Trophoblast cell (in vitro differentiated cells and primary cell): Measurements from ENCODE around the gene HTR3B.
"Not testable (repeated sequence)": the region's sequence is repeated elsewhere in the genome, so short reads cannot be mapped to it uniquely, and the experiment has no call there.

Source experiments
- DNase-seq, 2 donors: peaks; one replicate each; pipeline ENCODE4 v3.0.0-alpha.2; 2016
- H2AFZ ChIP-seq: 2 replicates; pipeline ENCODE4 v1.6.1; 2013; ENCODE audit warnings: low read length, moderate library complexity, mild to moderate bottlenecking; ENCODE audit not compliant: insufficient read depth, poor library complexity
- H2AK5ac ChIP-seq: 2 replicates; pipeline ENCODE4 v1.6.1; 2013; ENCODE audit warnings: mild to moderate bottlenecking, low read length
- H2BK120ac ChIP-seq: 2 replicates; pipeline ENCODE4 v1.6.1; 2013; ENCODE audit warnings: low read length, mild to moderate bottlenecking, moderate library complexity; ENCODE audit not compliant: insufficient read depth, poor library complexity
- H2BK12ac ChIP-seq: 2 replicates; pipeline ENCODE4 v1.6.1; 2013; ENCODE audit warnings: mild to moderate bottlenecking, low read length, moderate library complexity
- H2BK5ac ChIP-seq: 2 replicates; pipeline ENCODE4 v1.6.1; 2013; ENCODE audit warnings: low read length, low read depth, moderate library complexity, mild to moderate bottlenecking; ENCODE audit not compliant: poor library complexity
- H3K14ac ChIP-seq: 2 replicates; pipeline ENCODE4 v1.6.1; 2013; ENCODE audit warnings: mild to moderate bottlenecking, low read length
- H3K18ac ChIP-seq: 2 replicates; pipeline ENCODE4 v1.6.1; 2013; ENCODE audit warnings: mild to moderate bottlenecking, low read length
- H3K23ac ChIP-seq: 2 replicates; pipeline ENCODE4 v1.6.1; 2013; ENCODE audit warnings: low read length
- H3K27ac ChIP-seq: 2 replicates; pipeline ENCODE4 v1.5.1; 2013; ENCODE audit warnings: low read depth, mild to moderate bottlenecking, inconsistent platforms, low read length, moderate library complexity
- H3K27me3 ChIP-seq: 2 replicates; pipeline ENCODE4 v1.6.1; 2013; ENCODE audit warnings: inconsistent platforms, mild to moderate bottlenecking, low read length, moderate library complexity; ENCODE audit not compliant: insufficient read depth
- H3K36me3 ChIP-seq, 2 experiments: 1 replicate in 1 of 2; 2 replicates in 1 of 2; pipeline ENCODE4 v1.6.1; 2013; ENCODE audit warnings: low read length in 2 of 2, mild to moderate bottlenecking in 2 of 2, moderate library complexity in 1 of 2; ENCODE audit not compliant: insufficient read depth in 2 of 2, control insufficient read depth in 1 of 2
- H3K4ac ChIP-seq: 2 replicates; pipeline ENCODE4 v1.6.1; 2013; ENCODE audit warnings: low read depth, mild to moderate bottlenecking, low read length, moderate library complexity
- H3K4me1 ChIP-seq, 2 experiments: 1 replicate in 1 of 2; 2 replicates in 1 of 2; pipeline ENCODE4 v1.6.1; 2013; ENCODE audit warnings: low read length in 2 of 2, mild to moderate bottlenecking in 2 of 2, moderate library complexity in 1 of 2; ENCODE audit not compliant: insufficient read depth in 2 of 2, control insufficient read depth in 1 of 2
- H3K4me2 ChIP-seq: 2 replicates; pipeline ENCODE4 v1.6.1; 2013; ENCODE audit warnings: inconsistent platforms, mild to moderate bottlenecking, low read length, moderate library complexity
- H3K4me3 ChIP-seq: 2 replicates; pipeline ENCODE4 v1.5.1; 2013; ENCODE audit warnings: mild to moderate bottlenecking, low read depth, low read length, inconsistent platforms
- H3K79me1 ChIP-seq: one replicate; pipeline ENCODE4 v1.6.1; 2013; ENCODE audit warnings: low read length
- H3K79me2 ChIP-seq: 2 replicates; pipeline ENCODE4 v1.6.1; 2013; ENCODE audit warnings: low read length, mild to moderate bottlenecking; ENCODE audit not compliant: control insufficient read depth, insufficient read depth, poor library complexity
- H3K9ac ChIP-seq: 2 replicates; pipeline ENCODE4 v1.6.1; 2013; ENCODE audit warnings: mild to moderate bottlenecking, low read length
- H3K9me3 ChIP-seq: 2 replicates; pipeline ENCODE4 v1.6.1; 2013; ENCODE audit warnings: low read depth, mild to moderate bottlenecking, control low read depth, inconsistent platforms, low read length; ENCODE audit not compliant: insufficient read depth
- H4K12ac ChIP-seq: 2 replicates; pipeline ENCODE4 v1.6.1; 2013; ENCODE audit warnings: low read depth, mild to moderate bottlenecking, low read length, moderate library complexity
- H4K8ac ChIP-seq: 2 replicates; pipeline ENCODE4 v1.6.1; 2013; ENCODE audit warnings: low read depth, mild to moderate bottlenecking, low read length, moderate library complexity
- H4K91ac ChIP-seq: one replicate; pipeline ENCODE4 v1.6.1; 2013; ENCODE audit warnings: low read depth, mild to moderate bottlenecking, low read length, moderate library complexity
- WGBS: extraction: QIAGEN DNeasy Blood & Tissue Kit; methylation state at CpG from one replicate; pipeline ENCODE4 v1.1.7; 2013; ENCODE audit warnings: missing lambda C conversion rate; ENCODE audit not compliant: insufficient read length, insufficient coverage; ENCODE audit errors: extremely low coverage; 5-methylcytosine and 5-hydroxymethylcytosine counted together

The HTR3B gene

DNA sequence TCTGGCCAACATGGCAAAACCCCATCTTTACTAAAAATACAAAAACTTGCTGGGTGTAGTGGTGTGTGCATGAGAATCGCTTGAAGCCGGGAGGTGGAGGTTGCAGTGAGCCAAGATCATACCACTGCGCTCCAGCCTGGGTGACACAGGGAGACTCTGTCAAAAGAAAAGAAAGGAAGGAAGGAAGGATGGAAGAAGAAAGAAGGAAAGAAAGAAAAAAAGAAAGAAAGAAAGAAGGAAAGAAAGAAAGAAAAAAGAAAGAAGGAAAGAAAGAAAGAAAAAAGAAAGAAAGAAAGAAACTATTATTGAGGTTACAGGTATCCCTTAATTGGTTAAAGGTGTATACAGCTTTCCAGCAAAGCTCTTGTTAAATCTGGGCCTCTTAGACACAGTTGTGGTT is 29.6 kb downstream of the HTR3B start:
- not testable (repeated sequence) for H2BK5ac ChIP-seq, H3K36me3 ChIP-seq, H3K4me1 ChIP-seq, H3K9ac ChIP-seq, H3K79me1 ChIP-seq, H4K91ac ChIP-seq, H2BK120ac ChIP-seq, H2AFZ ChIP-seq, H3K14ac ChIP-seq, H3K9me3 ChIP-seq, H3K4me3 ChIP-seq, H4K12ac ChIP-seq, H2BK12ac ChIP-seq, H3K18ac ChIP-seq, H3K23ac ChIP-seq, H2AK5ac ChIP-seq, H3K4ac ChIP-seq, H3K27ac ChIP-seq, H3K79me2 ChIP-seq, H3K4me2 ChIP-seq, DNase-seq, H3K27me3 ChIP-seq, H4K8ac ChIP-seq
- WGBS: no CpG with 5 or more reads among the region's 3 CpGs

DNA sequence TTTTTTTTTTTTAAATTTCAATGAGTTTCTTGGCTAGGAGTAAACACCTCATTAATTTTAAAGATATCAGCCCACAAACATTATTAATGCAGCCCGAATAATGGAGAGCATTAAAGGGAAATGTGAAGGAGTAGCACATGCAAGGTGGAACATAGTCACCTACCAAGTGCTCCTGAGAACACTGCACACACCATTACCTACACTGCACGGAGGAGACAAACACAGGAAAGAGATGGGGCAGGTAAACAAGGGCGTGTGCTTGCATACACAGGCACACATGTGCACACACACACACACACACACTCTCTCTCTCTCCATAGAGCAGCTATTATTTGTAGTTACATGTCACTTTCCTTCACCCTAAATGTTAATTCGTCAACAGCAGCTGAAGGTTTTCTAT is 30.2 kb downstream of the HTR3B start:
- H3K79me2 ChIP-seq: no peaks in the 10 kb centered on the region
- H3K79me1 ChIP-seq: no peaks in the 10 kb centered on the region
- no peak overlapping the region for H2AK5ac ChIP-seq
- H4K91ac ChIP-seq: no peak overlapping the region
- no peak overlapping the region for H2BK5ac ChIP-seq
- no peak overlapping the region for H3K18ac ChIP-seq
- H2BK12ac ChIP-seq: no peak overlapping the region
- H3K9me3 ChIP-seq: no peaks in the 10 kb centered on the region
- H3K23ac ChIP-seq: no peak overlapping the region
- no peak overlapping the region for H3K4ac ChIP-seq
- no peak overlapping the region for H3K4me3 ChIP-seq
- H3K14ac ChIP-seq: no peak overlapping the region
- H4K8ac ChIP-seq: no peak overlapping the region
- no CpG with 5 or more reads among the region's 4 CpGs for WGBS
- no peak overlapping the region for H2BK120ac ChIP-seq
- no peaks in the 10 kb centered on the region for H3K36me3 ChIP-seq
- no peak for DNase-seq
- H3K27me3 ChIP-seq: no peaks in the 10 kb centered on the region
- H3K4me1 ChIP-seq: no peaks in the 10 kb centered on the region
- no peak overlapping the region for H3K27ac ChIP-seq
- no peak overlapping the region for H4K12ac ChIP-seq
- H3K4me2 ChIP-seq: no peak overlapping the region
- no peak overlapping the region for H2AFZ ChIP-seq
- H3K9ac ChIP-seq: no peak overlapping the region

DNA sequence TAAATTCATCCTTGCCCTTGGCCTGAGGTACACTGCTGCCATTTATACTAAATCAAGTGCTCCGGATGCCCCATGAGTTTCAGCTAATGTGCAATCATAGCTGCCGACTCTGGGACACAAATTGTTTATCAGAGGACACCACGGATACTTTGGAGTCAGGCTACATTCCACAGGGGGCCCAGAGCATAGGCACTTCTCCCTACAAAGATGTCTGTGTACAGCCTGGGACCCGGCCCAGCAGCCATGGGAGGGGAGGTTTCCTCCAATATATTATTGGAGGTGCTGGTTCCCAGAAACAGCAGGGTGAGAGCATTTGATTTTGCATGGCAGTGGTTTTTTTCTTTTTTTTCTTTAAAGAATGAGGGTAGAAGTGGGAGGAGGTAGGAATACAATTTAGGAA is 31.3 kb downstream of the HTR3B start:
- Histone ChIP-seq H3K14ac (no peak overlapping the region), H3K36me3 (no peaks in the 10 kb centered on the region), H3K4me1 (no peaks in the 10 kb centered on the region), H3K27me3 (no peaks in the 10 kb centered on the region), H2AK5ac (no peak overlapping the region), H2AFZ (no peak overlapping the region), H3K9me3 (no peaks in the 10 kb centered on the region), H3K4ac (no peak overlapping the region), H3K4me2 (no peak overlapping the region), H3K79me1 (no peaks in the 10 kb centered on the region), H3K4me3 (no peak overlapping the region), H3K27ac (no peak overlapping the region), H2BK12ac (no peak overlapping the region), H4K8ac (no peak overlapping the region), H3K79me2 (no peaks in the 10 kb centered on the region), H2BK120ac (no peak overlapping the region), H4K12ac (no peak overlapping the region), H2BK5ac (no peak overlapping the region), H3K9ac (no peak overlapping the region), H3K18ac (no peak overlapping the region), H3K23ac (no peak overlapping the region), H4K91ac (no peak overlapping the region)
- no CpG with 5 or more reads among the region's 4 CpGs for WGBS
- no peak for DNase-seq

DNA sequence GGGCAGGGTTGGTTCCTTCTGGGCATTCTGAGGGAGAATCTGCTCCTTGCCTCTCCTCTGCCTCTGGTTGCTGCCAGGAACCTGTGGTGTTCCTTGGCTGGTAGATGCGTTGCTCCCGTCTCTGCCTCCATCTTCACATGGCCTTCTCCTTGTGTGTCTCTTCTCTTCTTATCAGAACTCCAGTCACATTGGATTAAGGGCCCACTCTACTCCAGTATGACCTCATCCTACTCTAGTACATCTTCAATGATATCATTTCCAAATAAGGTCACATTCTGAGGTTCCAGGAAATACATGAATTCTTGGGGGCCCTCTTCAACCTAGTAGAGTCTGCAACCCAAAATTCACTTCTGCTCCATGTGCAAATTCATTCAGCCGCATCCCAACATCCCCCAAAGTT is 33.3 kb downstream of the HTR3B start:
- H2BK5ac ChIP-seq: no peak overlapping the region
- no peak overlapping the region for H3K14ac ChIP-seq
- H2BK12ac ChIP-seq: no peak overlapping the region
- no peak overlapping the region for H3K4ac ChIP-seq
- H3K79me1 ChIP-seq: no peaks in the 10 kb centered on the region
- no peak overlapping the region for H4K12ac ChIP-seq
- H3K4me3 ChIP-seq: no peak overlapping the region
- no peak overlapping the region for H2BK120ac ChIP-seq
- no peaks in the 10 kb centered on the region for H3K36me3 ChIP-seq
- no peak overlapping the region for H2AK5ac ChIP-seq
- H3K4me2 ChIP-seq: no peak overlapping the region
- H2AFZ ChIP-seq: no peak overlapping the region
- H3K23ac ChIP-seq: no peak overlapping the region
- no peak overlapping the region for H4K8ac ChIP-seq
- H3K27me3 ChIP-seq: no peaks in the 10 kb centered on the region
- H3K9me3 ChIP-seq: no peaks in the 10 kb centered on the region
- H3K9ac ChIP-seq: no peak overlapping the region
- H4K91ac ChIP-seq: no peak overlapping the region
- no peaks in the 10 kb centered on the region for H3K4me1 ChIP-seq
- H3K18ac ChIP-seq: no peak overlapping the region
- H3K27ac ChIP-seq: no peak overlapping the region
- no peak for DNase-seq
- H3K79me2 ChIP-seq: no peaks in the 10 kb centered on the region
- no CpG with 5 or more reads among the region's 3 CpGs for WGBS
